SJSA1 (cell line): ENCODE results near the gene IL17B. TPM values are rescaled to one million over a fixed set of nuclear protein-coding genes. Genes with fewer than 3 reads are reported as not detected.
"Not testable (repeated sequence)": the region's sequence is repeated elsewhere in the genome, so short reads cannot be mapped to it uniquely, and the experiment has no call there.

ENCODE experiments used
- DNase-seq, 2 experiments: peaks; one replicate each; pipeline ENCODE4 v3.0.0-alpha.2; 2015 to 2020; ENCODE audit warnings: low spot score in 2 of 2, low read depth in 1 of 2
- H3K27ac ChIP-seq: fragments of 250-450 bp; sonication (Bioruptor Pico); 2 replicates; pipeline ENCODE4 v1.5.1; 2020; ENCODE audit warnings: mild to moderate bottlenecking, moderate library complexity
- H3K27me3 ChIP-seq: fragments of 250-450 bp; sonication (Bioruptor Pico); replicated peaks from 2 replicates; pipeline ENCODE4 v1.5.1; 2020; ENCODE audit warnings: mild to moderate bottlenecking, moderate library complexity
- H3K36me3 ChIP-seq: fragments of 250-450 bp; sonication (Bioruptor Pico); 2 replicates; pipeline ENCODE4 v1.5.1; 2020; ENCODE audit warnings: mild to moderate bottlenecking
- H3K4me1 ChIP-seq: fragments of 250-450 bp; sonication (Bioruptor Pico); replicated peaks from 2 replicates; pipeline ENCODE4 v1.6.1; 2021; ENCODE audit warnings: mild to moderate bottlenecking
- H3K4me3 ChIP-seq: fragments of 250-450 bp; sonication (Bioruptor Pico); 2 replicates; pipeline ENCODE4 v1.5.1; 2020; ENCODE audit warnings: mild to moderate bottlenecking
- H3K9me3 ChIP-seq: fragments of 250-450 bp; sonication (Bioruptor Pico); replicated peaks from 2 replicates; pipeline ENCODE4 v1.5.1; 2020; ENCODE audit warnings: mild to moderate bottlenecking
- total RNA-seq: library from RNA; depleted of rRNA; stranded (reverse); fragments of >200 nt; shearing (Covaris generic); gene quantifications from 2 replicates; pipeline ENCODE4 v1.2.3, GENCODE V29; 2014

The IL17B gene
- total RNA-seq, 1 experiment from 2014 or later = 1.00 TPM

DNA sequence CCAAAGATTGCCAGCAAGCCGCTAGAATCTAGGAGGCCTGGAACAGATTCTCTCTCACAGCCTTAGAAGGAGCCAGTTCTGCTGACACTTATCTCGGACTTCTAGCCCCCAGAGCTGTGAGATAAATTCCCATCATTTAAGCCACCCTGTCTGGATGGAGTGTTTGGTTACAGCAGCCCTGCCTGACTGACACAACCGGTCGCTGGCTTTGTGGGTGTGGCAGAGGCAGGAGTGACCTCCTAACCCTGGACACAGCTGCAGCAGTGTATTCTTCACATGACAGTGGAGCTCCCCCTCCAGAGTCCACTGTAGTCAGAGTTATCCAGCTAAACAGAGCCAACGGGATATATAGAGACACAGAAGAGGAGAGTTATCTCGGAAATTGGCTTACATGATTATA is 21.2 kb upstream of the IL17B start:
- DNase-seq = no peak
- no peaks in the 10 kb centered on the region for H3K9me3 ChIP-seq
- H3K27me3 ChIP-seq = no peaks in the 10 kb centered on the region
- H3K36me3 ChIP-seq = no peaks in the 10 kb centered on the region
- H3K4me1 ChIP-seq = peaks cover 33% of the 10 kb centered on the region
- no peak overlapping the region for H3K4me3 ChIP-seq
- H3K27ac ChIP-seq = no peak overlapping the region

DNA sequence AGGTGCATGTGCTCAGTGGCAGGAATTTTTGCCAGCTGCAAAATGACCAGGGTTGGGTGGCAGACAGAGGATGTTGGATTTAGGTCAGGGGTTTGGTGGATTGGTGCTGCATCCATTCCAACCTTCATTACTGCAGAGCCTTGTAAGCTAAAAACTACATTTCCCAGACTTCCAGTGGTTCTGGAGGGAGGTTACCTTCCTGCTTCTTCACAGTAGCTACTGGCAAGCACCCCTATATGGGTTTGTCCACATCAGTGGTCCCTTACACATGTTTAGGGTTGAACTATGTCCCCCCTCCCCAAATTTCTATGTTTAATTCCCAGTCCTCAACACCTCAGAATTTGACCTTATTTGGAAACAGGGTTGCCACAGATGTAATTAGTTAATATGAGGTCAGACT is 20.7 kb upstream of the IL17B start:
- DNase-seq = no peak

DNA sequence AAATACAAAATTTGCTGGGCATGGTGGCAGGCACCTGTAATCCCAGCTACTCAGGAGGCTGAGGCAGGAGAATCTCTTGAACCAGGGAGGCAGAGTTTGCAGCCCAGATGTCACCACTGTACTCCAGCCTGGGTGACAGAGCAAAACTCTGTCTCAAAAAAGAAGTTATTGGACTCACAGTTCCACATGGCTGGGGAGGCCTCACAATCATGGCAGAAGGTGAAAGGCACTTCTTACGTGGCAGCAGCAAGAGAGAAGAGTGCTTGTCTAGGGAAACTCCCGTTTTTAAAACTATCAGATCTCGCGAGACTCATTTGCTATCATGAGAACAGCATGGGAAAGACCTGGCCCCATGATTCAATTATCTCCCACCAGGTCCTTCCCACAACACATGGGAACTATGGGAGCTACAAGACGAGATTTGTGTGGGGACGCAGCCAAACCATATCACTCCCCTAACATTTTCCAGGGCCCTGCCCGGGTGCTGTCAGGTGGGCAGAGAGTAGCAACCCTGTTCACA is 19.7 kb upstream of the IL17B start:
- H3K27me3 ChIP-seq, H3K36me3 ChIP-seq, H3K9me3 ChIP-seq, H3K4me3 ChIP-seq, DNase-seq, H3K27ac ChIP-seq: not testable (repeated sequence)
- H3K4me1 ChIP-seq = peaks cover 18% of the 10 kb centered on the region

More for the DNA sequence above, 20.7 kb upstream of the IL17B start:
- H3K9me3 ChIP-seq = no peaks in the 10 kb centered on the region
- H3K36me3 ChIP-seq = no peaks in the 10 kb centered on the region
- no peak overlapping the region for H3K4me3 ChIP-seq
- H3K4me1 ChIP-seq = peaks cover 27% of the 10 kb centered on the region
- no peaks in the 10 kb centered on the region for H3K27me3 ChIP-seq
- no peak overlapping the region for H3K27ac ChIP-seq

DNA sequence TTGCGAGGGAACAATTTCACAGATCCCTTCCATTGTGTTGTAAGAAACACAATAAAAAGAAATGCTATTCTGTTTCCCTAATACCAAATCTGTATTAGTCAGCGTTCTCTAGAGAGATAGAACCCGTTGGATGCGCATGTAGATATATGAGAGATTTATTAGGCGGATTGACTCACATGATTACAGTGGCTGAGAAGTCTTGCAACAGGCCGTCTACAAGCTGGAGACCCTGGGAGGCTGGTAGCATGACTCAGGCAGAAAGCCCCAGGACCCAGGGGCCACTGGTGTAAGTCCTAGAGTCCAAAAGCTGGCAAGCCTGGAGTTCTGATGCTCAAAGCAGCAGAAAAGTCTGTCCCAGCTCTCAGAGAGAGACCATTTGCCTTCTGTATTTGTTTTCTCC is 18.4 kb upstream of the IL17B start:
- Histone ChIP-seq H3K9me3 (no peaks in the 10 kb centered on the region), H3K4me1 (peaks cover 7% of the 10 kb centered on the region), H3K4me3 (no peak overlapping the region), H3K27ac (no peak overlapping the region), H3K36me3 (no peaks in the 10 kb centered on the region), H3K27me3 (no peaks in the 10 kb centered on the region)
- DNase-seq = no peak

DNA sequence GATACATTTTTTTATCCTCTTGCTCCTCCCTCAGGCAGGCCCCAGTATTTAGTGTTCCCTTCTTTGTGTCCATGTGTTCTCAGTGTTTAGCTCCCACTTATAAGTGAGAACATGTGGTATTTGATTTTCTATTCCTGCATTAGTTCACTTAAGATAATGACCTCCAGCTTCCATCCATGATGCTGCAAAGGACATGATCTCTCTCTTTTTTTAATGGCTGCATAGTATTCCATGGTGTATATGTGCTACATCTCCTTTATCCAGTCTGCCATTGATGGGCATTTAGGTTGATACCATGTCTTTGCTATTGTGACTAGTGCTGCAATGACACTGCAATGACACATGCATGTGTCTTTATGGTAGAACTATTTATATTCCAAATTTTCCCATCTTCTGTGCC is 15.9 kb upstream of the IL17B start:
- H3K4me3 ChIP-seq, H3K36me3 ChIP-seq, H3K4me1 ChIP-seq, H3K27ac ChIP-seq, DNase-seq, H3K27me3 ChIP-seq, H3K9me3 ChIP-seq: not testable (repeated sequence)

DNA sequence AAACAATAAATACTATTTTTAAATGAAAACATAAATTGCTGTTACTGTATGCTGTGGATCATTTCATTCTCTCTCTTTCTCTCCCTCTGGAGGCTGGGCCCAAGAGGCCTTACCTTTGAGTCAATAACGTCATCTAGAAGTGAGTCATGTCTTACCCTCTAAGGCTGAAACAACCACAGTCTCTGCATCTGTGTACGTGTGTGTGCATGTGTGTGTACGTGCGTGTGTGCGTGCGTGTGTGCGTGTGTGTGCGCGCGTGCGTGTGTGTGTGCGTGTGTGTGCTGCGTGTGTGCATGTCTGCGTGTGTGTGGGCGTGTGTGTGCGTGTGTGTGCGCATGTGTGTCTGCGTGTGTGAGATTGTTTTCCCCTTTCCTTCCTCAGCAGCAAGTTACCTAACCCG is 13.6 kb upstream of the IL17B start:
- Histone ChIP-seq H3K4me1 (peaks cover 3% of the 10 kb centered on the region; the same call in 1 of the 2 replicates), H3K27ac (no peak overlapping the region), H3K27me3 (no peaks in the 10 kb centered on the region), H3K4me3 (no peak overlapping the region), H3K36me3 (no peaks in the 10 kb centered on the region), H3K9me3 (no peaks in the 10 kb centered on the region)
- no peak for DNase-seq

DNA sequence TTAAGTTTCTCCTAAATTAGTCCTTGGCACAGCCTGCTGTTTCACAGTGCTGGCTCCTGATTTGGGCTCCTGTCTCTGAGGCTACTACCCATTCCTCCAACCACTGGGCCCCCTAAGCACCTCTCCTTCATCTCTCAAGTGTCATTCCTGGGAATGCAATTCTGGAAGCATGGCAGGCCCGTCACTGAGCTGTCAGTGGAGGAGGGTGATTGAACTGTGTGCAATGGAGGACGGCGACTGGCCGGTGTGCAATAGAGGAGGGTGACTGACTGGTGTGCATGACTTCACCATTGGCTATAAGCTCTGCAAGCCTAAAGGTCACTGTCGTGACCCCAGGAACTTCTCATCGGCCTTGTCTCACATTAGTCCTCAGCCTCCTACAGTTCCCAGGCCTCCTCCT is 12.4 kb upstream of the IL17B start:
- H3K4me3 ChIP-seq = no peak overlapping the region
- no peak overlapping the region for H3K27ac ChIP-seq
- H3K4me1 ChIP-seq = peaks cover 9% of the 10 kb centered on the region; the same call in 1 of the 2 replicates
- DNase-seq = no peak
- H3K9me3 ChIP-seq = no peaks in the 10 kb centered on the region
- H3K27me3 ChIP-seq = no peaks in the 10 kb centered on the region
- H3K36me3 ChIP-seq = no peaks in the 10 kb centered on the region

DNA sequence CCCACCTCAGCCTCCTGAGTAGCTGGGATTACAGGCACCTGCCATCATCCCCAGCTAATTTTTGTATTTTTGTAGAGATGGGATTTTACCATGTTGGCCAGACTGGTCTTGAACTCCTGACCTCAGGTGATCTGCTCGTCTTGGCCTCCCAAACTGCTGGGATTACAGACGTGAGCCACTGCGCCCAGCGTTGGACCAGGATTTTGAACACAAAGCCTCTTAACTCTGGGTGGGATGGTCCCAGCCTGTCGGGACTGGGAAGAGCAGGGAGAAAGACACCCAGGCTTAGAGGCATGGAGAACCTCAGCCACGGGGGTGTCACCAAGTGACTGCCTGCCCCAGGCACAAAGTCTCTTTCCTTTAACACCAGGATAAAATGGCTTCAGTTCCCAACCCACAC is 12.0 kb upstream of the IL17B start:
- not testable (repeated sequence) for H3K4me3 ChIP-seq, H3K36me3 ChIP-seq, H3K27me3 ChIP-seq, H3K4me1 ChIP-seq, H3K9me3 ChIP-seq, H3K27ac ChIP-seq, DNase-seq

DNA sequence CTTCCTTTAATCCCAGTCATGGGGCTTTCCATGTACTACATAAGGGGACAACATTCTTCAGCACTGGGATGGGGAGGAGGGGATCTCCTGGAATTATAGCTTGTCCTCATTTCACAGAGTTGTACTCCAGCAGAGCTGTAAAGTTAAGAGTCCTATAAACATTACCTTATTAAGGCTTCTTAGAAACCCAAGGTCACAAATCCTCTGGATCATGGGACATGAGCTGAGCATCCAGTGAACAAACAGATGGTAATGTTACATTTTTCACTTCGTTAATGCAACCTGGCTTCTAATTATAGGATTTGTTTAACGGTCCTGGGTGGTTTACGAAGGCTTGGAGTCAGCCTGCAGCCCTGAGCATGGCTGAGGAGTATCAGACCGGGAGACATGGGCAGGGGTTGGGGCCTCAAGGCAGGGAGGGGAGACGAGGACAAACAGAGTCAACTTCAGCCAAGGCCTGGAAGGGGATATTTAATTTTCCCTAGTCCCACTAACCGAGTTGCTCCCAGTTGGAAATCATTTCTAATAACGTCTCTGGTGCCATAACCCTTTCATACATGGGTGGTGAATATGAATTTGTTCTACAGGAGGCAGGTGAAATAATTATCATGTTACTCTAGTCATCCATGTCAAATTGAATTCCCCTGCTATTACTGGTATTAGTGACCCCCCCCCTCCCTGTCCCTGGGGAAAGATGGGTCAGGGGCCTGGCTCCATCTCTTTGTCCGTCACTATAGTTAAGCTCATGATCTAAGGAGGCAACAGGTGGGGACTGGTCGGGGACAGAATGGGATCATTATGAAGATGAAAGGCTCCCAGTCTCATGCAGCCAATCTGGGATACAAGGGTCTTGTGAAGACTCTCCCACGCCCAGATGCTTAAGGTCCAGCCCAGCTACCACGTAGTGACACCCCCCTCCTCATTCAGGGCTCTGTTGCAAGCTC is 10.7 kb upstream of the IL17B start:
- no peaks in the 10 kb centered on the region for H3K36me3 ChIP-seq
- no peaks in the 10 kb centered on the region for H3K9me3 ChIP-seq
- peaks cover 9% of the 10 kb centered on the region; the same call in 1 of the 2 replicates for H3K4me1 ChIP-seq
- H3K27ac ChIP-seq = no peak overlapping the region
- no peaks in the 10 kb centered on the region for H3K27me3 ChIP-seq
- DNase-seq = no peak
- no peak overlapping the region for H3K4me3 ChIP-seq

DNA sequence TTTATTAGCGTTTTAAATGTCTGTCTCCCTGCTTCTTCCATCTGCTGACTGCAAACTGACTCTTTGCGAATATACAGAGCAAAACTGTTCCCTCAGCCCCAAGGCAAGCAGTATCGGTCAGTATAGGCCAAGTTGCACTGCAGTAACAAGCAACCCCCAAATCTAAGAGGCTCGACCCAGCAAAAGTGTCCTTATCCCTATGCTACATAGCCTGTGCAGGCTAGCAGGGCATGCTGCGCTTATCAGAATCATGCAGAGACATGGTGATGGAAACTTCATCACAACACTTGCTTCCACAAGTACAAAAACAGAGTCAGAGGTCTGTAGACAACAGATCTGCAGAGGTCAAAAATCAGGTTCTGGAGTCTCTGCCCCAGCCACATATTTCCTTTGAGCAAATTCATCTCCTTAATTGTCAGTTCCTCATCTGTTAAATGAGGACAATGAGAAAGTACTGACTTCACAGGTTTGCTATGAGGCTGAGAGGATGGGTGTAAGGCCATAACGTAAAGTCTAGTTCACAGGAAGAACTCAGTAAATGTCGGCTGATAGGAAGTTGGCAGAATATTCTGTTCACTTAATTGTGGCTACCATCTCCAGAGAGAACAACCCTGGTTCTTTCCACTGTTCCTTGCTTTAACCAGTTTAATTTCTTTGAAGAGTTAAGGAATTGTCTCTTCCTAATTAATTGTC is 9.6 kb upstream of the IL17B start:
- DNase-seq = no peak
- Histone ChIP-seq H3K4me3 (no peak overlapping the region), H3K9me3 (no peaks in the 10 kb centered on the region), H3K36me3 (no peaks in the 10 kb centered on the region), H3K27me3 (no peaks in the 10 kb centered on the region), H3K27ac (no peak overlapping the region), H3K4me1 (peaks cover 9% of the 10 kb centered on the region; the same call in 1 of the 2 replicates)

DNA sequence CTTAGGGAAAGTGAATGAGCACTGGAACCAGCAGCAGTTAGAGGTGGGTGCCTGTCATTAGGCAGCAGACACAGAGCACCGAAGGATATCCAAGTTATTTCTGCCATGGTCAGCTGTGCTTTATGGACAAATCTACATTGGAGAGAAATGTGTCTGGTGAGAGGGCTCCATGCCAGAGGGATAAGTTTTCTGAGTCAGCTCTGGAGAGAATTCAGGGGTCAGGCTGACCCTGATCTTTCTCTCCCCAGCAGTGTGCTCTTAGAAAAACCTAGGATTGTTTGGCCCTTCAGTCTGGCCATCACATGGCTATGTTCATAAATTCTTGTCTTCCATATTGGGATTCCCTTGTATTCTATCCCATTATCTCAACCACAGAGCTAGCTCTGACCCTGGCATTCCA is 8.9 kb upstream of the IL17B start:
- Histone ChIP-seq H3K27me3 (no peaks in the 10 kb centered on the region), H3K36me3 (no peaks in the 10 kb centered on the region), H3K4me1 (peaks cover 9% of the 10 kb centered on the region; the same call in 1 of the 2 replicates), H3K9me3 (no peaks in the 10 kb centered on the region), H3K27ac (no peak overlapping the region), H3K4me3 (no peak overlapping the region)
- DNase-seq = no peak

DNA sequence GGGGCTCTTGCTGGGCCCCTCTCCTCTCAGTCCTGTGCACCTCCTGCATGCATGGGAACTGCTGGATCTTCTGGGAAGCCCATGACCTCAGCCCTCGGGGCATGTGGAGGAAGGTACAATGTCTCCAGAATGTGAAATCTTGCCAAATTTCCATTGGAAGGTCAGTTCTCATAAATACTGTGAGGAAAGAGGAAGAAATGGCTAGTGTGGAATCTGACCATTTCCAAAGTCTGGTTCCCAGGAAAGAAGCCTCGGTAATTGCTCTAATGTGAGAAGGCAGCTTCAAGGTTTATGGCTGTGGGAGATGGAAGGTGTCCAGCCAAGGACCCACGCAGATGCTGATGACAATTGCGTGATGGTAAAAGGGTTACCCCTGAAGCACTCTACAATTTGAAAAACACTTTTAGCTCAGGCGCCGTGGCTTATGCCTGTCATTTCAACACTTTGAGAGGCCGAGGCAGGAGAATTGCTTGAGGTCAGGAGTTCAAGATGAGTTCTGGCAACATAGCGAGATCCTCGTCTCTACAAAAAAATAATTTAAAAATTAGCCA is 8.1 kb upstream of the IL17B start:
- Histone ChIP-seq H3K4me3 (no peak overlapping the region), H3K27me3 (no peaks in the 10 kb centered on the region), H3K27ac (no peak overlapping the region), H3K4me1 (peaks cover 7% of the 10 kb centered on the region), H3K36me3 (no peaks in the 10 kb centered on the region), H3K9me3 (no peaks in the 10 kb centered on the region)
- no peak for DNase-seq

DNA sequence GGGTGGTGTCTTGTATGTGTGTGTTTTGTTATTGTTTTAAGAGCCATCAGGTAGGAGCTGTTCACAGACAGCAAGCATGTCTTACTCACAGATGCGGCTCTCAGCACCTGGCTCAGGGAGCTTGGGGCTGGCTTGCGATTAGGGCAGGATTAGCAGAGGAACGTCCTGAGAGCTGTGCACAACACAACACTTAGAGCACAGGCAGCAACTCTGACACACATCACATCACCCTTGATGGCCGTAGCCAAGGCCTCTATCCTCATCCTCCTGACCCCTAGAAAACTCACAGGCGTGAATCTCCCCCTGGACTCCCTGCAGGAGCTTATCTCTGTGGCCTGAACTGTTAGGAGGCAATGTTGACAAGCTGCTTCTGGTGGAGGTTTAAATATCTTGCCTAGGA is 7.1 kb upstream of the IL17B start:
- H3K27ac ChIP-seq = no peak overlapping the region
- no peaks in the 10 kb centered on the region for H3K27me3 ChIP-seq
- peaks cover 17% of the 10 kb centered on the region for H3K4me1 ChIP-seq
- H3K9me3 ChIP-seq = no peaks in the 10 kb centered on the region
- no peak overlapping the region for H3K4me3 ChIP-seq
- H3K36me3 ChIP-seq = no peaks in the 10 kb centered on the region
- DNase-seq = no peak

DNA sequence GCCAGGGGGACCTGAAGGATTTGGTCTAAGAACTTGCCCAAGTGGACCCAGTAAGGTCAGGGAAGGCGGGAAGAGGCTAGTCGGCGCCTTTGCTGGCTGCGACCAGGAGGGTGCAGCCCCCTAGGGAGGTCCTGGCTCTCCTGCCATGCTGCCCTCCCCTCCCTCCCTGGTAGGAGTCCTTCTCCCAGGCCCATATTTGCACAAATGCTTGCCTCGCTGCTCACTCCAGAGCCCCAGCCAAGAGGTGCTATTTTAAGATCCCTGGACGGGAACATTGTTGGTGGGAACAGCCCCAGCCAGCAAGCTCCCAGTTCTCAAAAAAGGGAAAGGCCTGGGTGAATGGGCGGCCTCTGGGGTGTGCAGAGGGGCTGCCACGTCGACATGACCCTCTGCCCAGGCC is 4.3 kb upstream of the IL17B start:
- H3K27me3 ChIP-seq = no peaks in the 10 kb centered on the region
- DNase-seq = no peak
- H3K9me3 ChIP-seq = no peaks in the 10 kb centered on the region
- H3K4me3 ChIP-seq = no peak overlapping the region
- H3K36me3 ChIP-seq = no peaks in the 10 kb centered on the region
- peaks cover 26% of the 10 kb centered on the region for H3K4me1 ChIP-seq
- H3K27ac ChIP-seq = no peak overlapping the region
